NCI-H2107 treated with DMSO at 0.1 percent for 48 hours (cell line): ENCODE measurements around the gene IYD.

Experiments used
- DNase-seq: peaks from one replicate; lab custom pipeline; 2025; ENCODE audit not compliant: unreplicated experiment; lab: John Stamatoyannopoulos, UW

The IYD gene

DNA sequence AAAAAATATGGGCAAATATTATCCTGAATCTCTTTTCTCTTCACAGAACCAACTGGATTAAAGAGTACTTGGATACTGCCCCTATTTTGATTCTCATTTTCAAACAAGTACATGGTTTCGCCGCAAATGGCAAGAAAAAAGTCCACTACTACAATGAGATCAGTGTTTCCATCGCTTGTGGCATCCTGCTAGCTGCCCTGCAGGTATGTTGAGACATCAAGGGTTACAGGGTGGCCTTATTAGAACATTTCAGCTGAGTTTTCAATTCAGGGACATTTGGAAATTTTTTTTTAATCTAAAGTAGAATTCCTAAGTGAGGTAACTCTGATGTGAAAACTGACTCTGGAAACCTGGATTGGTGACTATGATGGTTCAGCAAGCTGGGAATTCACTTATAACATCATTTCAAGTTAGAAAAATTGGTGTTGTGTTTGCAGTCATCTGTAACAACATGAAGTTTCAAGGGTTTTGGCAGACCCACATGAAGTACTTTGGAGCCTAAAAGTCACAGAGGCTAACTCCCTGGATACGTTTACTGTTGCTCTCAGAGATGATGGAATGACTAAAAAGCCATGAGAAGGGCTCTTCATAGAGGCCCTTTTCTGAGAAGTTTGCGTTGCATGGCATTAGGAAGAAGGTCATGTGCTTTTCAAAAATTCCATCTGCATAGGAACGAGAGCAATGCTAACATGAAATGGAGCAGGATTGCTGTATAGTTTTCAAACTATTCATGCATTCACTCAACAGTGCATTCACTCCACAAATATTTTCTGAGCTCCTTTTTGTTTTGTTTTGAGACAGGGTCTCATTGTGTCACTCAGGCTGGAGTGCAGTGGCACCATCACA is 25.5 kb downstream of the IYD start:
- DNase-seq = no peak

DNA sequence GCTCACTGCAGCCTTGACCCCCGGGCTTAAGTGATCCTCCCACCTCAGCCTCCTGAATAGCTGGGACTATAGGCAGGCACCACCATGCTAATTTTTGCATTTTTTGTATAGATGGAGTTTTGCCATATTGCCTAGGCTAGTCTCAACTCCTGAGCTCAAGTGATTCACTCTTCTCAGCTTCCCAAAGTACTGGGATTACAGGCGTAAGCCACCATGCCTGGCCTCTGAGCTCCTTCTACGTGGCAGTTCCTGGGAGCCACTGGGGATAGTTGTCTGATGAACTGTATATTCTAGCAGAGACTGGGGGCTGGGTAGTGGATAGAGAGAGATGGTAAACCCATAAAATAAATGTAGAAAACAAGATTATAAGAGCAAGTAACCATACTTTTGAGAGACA is 26.1 kb downstream of the IYD start:
- no peak for DNase-seq

DNA sequence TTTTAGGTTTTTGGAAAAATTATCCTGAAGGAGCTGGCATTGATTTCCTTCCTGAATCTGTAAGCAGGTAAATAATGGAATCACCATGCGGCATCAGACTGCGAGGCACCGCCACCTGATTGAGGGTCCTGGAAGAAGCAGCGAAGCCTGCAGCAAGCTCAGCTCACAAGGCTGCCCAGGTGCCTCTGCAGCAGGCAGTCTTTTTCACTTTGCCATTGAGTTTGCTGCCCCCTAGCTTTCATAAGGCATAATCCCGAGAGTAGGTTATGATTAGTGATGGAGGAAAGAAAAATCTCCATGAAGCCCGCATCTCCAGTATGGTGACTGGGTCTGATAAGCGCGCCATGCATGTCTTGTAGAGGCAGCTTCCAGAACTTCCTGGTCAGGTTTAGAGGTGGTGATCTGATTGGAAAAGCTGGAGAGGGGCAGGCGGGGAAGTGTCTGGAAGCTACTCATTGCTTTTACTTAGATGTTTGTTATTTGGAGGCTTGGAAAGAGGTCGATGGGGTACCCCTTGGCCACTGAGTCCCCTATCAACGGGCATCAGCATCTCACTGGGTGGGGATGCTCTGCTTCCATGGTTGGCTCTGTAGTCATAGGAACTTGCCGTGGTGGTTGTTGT is 26.7 kb downstream of the IYD start:
- DNase-seq = peak; percentile 68

DNA sequence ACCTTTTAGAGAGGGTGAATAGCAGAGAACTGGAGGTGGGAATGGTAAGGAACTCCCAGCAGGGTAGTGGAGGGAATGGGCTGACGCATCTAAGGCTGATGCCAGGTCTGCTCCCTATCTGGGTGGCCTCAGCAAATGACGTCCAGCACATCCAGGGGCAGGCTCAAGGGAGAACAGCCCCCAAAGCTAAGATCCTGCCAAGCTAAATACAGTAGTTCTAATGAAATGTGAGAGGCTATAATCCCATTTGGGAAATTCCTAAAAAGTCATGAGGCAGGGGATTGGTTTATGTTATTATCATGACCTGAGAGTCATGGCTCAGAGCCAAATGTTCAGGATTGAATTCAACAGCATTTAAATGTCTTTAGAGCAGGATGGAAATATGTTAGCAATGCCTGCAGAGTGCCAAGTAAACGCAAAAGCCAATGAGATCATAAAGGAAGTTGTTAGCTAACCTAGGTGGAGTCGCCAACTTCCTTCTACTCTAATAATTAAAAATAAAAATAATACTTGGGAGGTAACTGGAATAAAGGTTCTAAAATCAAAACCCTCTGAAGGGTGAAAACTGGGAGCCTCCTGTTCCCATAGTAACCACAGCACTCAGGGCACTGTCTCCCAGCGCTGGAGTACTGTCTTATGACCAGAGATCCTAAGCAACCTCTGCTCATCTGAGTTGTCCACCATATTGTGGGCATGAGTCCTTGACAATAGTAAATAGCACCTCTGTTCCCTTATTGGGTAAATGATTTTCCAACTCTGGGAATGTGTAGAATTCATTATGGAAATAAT is 34.8 kb downstream of the IYD start:
- DNase-seq = no peak

DNA sequence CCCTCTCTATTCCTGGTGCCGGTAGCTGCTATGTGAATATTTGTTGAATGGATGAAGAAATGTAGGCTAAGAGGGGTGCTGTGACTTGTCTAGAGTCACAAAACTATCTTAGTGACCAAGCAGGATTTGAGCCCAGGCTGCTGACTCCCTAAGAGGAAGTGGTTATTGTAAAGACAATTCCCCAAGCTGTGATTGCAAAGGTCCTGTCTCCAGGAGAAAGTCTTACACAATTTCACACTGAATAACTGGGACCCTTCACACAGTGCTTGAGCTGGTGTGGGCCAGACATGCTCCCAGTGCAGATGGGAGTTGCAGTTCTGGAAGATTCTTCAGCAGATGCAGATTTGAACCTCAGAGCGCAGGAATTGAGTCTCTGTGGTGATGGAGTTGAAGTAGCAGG is 38.1 kb downstream of the IYD start:
- DNase-seq = no peak

DNA sequence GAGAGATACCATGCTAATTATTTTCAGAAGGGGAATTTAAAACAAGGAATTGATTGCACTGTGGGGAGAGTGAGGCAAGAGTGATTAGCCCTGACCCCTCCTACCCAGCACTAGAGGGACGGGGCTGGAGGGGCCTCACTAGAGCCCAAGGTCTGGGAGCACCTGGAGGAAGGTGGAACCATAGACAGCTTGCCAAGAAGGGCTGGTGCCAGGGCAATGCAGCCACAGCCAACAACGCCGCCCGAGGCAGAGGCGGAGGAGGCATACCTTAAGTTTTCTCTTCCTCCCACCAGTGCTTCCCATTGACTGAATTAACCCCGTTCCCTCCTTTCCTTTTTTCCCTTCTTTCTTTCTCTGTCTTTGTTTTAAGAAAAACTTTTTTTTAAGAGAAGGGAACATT is 40.0 kb downstream of the IYD start:
- DNase-seq = no peak

DNA sequence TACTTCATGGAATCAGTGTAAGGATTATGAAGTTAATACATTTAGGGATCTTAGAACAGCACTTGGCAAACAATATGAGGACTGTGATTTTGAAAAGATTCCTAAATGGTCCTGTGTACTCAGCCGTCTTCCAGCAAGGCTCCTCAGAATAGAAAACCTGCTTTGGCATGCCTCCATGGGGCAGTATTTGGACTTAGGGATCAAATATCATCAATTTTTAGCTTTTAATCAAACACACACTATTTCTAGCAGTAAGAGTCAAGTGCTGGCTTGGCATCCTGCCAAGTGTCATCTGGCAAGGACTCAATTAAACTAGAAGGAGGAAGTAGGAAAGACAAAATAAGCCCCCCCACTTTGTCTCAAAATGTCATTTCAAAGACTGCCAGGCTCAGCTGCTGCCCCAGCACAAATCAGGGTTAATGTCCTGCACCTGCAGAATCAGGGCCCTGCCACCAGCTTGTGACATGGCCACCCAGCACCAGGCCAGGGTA is 40.8 kb downstream of the IYD start:
- peak; percentile 15 for DNase-seq

DNA sequence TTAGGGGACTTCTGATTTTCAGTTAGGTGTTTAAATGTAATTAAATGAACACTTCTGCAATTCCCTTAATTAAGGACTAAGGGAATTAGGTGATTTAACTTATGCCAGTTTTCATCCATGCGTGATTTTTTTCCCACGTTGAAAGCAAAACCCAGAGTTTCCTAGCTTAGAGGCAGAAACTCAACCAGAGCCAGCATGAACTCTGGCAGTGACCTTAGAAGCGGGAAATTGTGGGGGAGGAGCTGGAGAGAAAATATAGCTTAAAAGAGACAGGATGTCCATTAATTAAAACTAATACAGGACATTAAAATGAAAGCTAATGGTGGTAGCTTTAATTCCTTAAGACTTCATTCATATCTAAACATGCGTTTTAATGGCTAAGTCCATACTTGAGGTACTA is 41.6 kb downstream of the IYD start:
- DNase-seq = no peak

DNA sequence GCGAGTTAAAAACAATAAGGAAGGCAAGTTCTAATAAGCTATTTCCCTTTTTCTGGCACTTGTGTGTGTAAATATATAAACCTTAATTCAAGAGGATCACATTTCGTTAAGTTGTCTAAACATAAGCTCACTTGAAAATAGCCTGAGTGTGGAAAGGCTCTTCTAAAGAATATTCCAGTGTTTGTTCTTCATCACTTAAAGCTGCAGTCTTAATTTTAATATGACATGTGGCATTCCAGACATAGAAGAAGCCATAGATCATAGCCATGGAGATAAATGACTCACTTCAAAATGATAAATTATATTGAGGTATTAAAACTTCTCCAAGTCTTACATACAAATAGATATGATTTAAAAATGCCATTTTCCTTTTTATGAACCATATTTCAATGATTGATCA is 42.1 kb downstream of the IYD start:
- peak; percentile 8 for DNase-seq

DNA sequence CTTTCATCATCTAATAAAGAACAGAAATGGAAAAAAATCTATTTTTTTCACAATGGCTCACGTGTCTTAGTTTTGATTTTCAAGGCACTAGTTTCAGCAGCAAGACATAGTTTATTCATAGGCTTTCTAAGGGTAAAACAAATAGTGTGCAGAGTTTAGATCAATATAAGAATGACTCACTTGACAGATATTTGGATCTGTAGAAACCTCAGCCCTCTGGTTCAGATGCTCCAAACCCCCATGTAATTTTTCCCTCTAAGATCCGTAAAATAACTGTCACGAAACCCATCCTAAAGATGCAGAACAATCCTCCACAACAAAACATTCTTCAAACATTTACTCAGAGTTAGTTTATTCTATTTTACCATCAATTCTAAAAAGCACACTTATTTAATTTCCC is 43.4 kb downstream of the IYD start:
- DNase-seq = no peak

DNA sequence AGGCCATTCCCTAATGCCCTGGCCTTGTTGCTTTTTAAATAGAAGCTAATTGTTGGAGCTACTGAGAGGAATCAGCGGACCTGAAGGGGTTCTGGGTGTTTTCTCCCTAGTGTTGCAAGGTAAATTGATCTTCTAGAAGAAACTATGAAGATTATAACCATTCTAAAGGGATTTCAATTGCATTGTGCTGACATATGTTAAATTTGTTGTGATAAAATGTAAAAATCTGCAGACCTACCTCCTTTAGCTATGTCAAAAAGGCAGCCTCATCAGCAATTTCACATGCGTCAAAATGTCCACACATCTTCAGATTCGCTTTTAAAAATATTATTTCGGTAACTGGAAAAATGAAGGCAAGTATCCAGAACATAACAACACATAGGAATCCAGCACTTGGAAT is 44.4 kb downstream of the IYD start:
- DNase-seq = no peak

DNA sequence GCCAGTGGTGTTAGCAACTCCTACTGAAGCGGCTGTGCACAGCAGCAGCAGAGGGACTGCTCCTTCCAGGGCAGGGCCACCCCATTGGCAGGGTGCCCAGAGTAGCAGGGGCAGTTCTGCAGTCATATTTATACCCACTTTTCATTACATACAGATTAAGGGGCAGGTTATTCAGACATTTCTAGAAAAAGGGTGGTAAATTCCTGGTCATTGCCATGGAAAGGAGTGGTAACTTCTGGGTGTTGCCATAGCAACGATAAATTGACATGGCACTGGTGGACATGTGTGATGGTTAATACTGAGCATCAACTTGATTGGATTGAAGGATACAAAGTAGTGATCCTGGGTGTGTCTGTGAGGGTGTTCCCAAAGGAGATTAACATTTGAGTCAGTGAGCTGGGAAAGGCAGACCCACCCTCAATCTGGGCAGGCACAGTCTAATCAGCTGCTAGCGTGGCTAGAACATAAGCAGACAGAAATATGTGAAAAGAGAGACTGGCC is 45.0 kb downstream of the IYD start:
- no peak for DNase-seq

DNA sequence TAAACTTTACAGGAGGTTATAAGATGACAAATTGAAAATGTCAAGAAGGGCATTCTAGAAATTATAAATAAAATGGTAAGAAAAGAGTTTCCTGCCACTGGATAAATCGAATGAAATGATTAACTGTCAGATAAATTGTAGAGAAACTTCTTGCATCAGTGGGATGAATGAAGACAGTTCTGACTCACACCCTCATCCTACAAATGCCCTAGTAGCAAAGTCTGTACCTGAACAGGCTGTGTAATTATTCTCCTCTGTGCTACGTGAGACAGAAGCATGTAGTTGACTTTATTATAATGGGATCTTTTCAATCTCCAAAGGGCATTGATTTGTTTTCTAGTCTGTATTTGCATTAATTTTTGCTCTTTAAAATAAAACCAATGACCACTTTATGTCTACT is 47.3 kb downstream of the IYD start:
- no peak for DNase-seq

DNA sequence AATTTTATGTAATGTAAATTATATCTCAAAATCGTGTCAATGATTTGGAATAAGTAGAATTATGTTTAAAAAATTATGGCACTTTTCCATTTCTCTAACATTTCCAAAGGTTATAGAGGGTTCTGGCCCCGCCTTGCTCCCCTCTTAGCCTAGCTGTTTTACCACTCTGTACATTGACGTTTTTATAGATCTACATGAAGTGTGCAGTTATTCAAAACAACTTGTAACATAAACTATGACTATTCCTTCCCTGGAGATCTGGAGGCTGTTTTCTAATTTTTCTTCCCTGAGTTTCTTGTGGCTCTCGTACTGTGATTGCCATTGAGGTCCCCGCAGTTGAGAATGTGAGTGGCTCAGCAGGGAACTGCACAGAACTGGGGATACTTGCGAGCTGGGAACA is 48.4 kb downstream of the IYD start:
- no peak for DNase-seq

DNA sequence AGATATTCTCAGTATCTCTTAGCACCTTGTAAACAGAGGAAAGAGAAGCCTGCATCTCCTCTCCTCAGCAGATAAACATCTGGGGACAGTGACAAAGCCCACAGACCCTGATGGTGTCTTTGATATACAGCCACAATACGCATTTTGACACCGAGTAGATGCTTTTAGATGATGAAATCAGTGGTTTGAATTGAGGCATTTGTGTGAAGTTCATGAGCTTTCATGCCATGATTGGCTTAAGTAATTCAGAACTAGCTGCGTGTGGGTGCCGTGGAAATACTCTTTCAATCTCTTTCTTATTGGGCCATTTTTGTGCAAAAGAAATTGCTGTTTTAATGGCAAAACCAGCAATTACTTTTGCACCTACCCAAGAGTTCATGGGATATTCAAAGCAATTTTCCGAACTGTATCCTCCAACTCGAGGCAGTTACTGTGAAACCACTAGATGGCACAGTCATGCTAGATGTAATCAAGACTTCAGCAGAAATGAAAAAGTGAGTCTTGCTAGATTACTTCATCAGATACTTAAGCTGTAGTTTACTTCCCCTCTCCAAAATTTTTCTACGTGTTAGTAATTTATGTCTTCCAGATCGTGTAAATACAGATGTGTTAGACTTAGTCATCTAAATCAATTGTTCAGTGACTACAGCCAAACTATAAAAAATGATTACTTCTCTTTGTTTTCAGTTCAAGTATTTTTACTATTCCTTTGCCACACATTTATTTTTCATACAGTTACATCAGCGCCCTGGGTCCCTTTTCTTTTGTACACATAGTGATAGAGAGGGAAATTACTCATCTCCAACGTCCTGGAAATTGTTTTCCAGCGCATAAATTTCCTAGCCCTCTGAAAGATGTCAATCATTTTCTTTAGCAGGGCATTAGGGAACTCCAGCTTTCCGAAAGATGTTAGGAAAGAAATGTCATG is 49.4 kb downstream of the IYD start:
- DNase-seq = peak; percentile 85

DNA sequence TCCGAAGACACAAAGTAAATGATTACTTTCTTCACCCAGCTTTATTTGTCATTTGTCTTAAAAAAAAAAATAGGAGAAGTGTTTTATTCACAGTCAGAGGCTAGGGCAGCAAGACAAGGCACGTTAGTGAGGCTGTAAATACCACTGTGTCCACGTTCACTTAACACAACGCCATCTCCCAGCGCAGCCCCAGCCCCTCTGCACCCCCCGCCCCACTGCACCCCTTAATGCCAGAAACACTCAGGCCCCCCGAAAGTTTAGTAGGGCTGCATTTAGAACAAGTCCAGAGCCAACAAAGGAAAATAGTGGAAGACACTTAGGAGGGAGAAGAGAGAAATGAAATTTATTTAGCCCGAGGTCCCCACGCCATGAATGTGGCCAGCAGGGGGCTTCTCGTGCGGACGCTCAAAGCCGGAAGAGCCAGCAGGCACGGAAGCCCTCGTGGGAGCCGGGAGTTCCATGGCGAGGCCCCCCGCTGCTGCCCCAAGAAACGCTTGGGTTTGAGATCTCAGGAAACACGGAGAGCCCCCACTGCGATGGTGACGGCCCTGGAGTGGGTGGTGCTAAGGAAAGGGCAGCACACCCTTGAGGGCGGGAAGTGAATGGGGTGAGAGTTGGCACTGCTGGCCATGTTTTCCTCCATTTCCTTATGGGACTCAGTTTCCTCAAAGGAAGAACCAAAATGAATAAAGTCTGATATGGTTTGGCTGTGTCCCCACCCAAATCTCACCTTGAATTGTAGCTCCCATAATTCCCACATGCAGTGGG is 50.2 kb downstream of the IYD start:
- DNase-seq = peak; percentile 14

DNA sequence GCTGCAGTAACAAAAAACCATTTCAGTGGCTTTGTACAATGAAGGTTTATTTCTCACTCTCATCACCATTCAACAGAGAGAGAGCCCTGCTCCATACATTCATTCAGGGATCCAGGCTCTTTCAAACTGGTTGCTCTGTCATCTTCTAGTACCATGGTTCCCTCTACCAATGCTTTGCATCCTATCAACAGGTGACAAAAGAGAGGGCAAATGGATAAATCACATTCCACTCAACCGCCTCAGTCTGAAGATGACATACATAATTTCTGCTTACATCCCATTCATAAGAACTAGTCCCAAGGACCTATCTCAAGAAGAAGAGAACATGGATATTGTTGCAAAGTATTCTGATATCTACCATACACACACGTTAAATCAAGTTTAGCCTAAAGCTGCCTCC is 51.6 kb downstream of the IYD start:
- DNase-seq = no peak

DNA sequence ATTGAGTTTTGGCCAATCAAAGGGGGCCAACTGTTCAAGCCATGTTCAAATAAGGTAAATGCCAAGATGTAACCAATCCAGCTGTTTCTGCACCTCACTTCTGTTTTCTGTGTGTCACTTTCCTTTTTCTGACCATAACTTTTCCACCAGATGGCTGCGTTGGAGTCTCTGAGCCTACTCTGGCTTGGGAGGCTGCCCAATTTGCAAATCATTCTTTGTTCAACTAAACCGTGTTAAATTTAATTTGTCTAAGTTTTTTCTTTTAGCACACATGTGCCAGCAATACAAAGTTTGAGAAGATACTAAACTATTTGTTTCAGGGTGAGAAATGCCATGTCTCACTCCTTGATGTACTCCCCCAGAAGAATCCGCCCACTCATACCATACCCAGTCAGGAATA is 52.1 kb downstream of the IYD start:
- no peak for DNase-seq

DNA sequence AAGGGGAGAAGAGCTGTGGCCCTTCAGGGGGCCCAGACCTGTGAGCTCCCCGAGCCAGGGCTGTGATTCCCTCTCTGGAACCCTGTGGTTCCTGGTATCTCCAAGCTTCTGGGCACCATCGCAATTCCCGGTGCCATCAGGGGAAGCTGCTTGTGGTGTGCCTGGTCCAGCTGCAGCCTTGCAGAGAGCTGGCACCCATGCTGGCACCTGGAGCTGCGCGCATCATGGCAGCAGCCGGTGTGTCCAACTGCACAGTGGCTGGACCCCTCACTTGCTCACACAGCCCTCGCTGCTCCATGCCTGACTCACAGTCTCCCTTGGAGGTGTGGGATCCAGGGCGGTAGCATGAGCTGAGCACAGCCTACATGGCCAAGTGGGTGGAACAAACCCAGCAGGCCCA is 56.7 kb downstream of the IYD start:
- DNase-seq = no peak

DNA sequence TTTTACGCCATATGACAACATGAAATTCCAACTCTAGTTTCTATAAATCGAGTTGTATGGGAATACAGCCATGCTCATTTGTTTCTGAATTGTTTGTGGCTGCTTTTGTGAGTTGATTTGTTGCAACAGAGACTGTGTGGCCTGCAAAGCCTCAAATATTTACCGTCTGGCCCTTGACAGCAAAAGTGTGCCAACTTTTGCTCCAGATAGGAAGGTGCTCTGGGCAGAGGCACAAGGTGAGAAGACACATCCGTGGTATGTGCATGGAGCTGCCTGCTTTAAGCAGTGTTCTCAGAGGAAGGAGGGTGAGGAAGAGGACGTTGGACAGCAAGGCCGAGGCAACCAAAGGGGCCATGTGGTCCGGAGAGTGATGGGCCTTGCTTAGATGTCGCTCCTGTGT is 57.4 kb downstream of the IYD start:
- no peak for DNase-seq
